ENCODE data around the gene RANBP10. TPM values are rescaled to one million over a fixed set of nuclear protein-coding genes. Genes with fewer than 3 reads are reported as not detected.

The RANBP10 gene
- total and polyA plus RNA-seq, 2 donors (not counting 3 experiments of a cell fraction or from before 2014, with no cell fraction given): 25.6 to 28.8 TPM

GRCh38 chr16:67773569-67774456 is 32.5 kb downstream of the RANBP10 start:
- FAIRE-seq (no peak), DNase-seq (ENCODE audit: low read depth, low spot score) (peak; percentile 82)
- ChIA-PET POLR2A (interaction anchor here (0.6 kb wide), 1 partner anchor 145 kb away, joined by 4 read pairs; no protein-coding TSS in a partner anchor), CTCF (interaction anchor here (0.9 to 1.7 kb wide), 4 partner anchors 16 to 100 kb away, joined by 3 to 6 read pairs (median 4); no protein-coding TSS in a partner anchor)
- H3K27ac ChIP-seq (ENCODE audit: insufficient read depth, low read depth, low read length): peak overlapping the region; percentile 72
- peak overlapping the region; percentile 5 for H3K4me2 ChIP-seq (ENCODE audit: insufficient read depth, low read length)
- peaks cover 2% of the 10 kb centered on the region for H3K79me2 ChIP-seq (ENCODE audit: control insufficient read depth, insufficient read depth, low read length)
- no peaks in the 10 kb centered on the region for H3K36me3 ChIP-seq (ENCODE audit: control insufficient read depth in 2 of 2, extremely low read depth in 1 of 2, insufficient read depth in 2 of 2, low read length in 2 of 2)
- H3K27me3 ChIP-seq (ENCODE audit: control insufficient read depth in 2 of 2, insufficient read depth in 2 of 2, low read length in 2 of 2): no peaks in the 10 kb centered on the region
- dilution Hi-C loops (cut with MboI; ENCODE audit: extremely low pct_ligation_motif_present, low sequenced_read_pairs): no loop called here
- peaks cover 50% of the 10 kb centered on the region for H3K4me1 ChIP-seq (ENCODE audit: control insufficient read depth, extremely low read depth, insufficient read depth, low read length)
- intact Hi-C loops (cut with micrococcal nuclease): loop anchor here (2.0 kb wide), 1 partner anchor 55 kb away; the partner anchor contains the start of gene GFOD2
- H3K9me3 ChIP-seq (replicated peaks; ENCODE audit: control insufficient read depth, insufficient read depth, low read length): no peaks in the 10 kb centered on the region
- BruUV-seq (replicated peaks): no TSS peak
- no peak overlapping the region for H3K4me3 ChIP-seq (replicated peaks in 1 of 3; ENCODE audit: insufficient read depth in 1 of 3, low read depth in 1 of 3, low read length in 3 of 3)
- H3K9ac ChIP-seq (replicated peaks; ENCODE audit: extremely low read depth, insufficient read depth, low read length): peak overlapping the region; percentile 8
- no peak overlapping the region for H2AFZ ChIP-seq (ENCODE audit: low read depth, low read length)
- no peaks in the 10 kb centered on the region for H3K9me1 ChIP-seq (replicated peaks; ENCODE audit: control insufficient read depth, extremely low read depth, insufficient read depth, low read length)
- no peaks in the 10 kb centered on the region for H4K20me1 ChIP-seq (replicated peaks; ENCODE audit: control insufficient read depth, extremely low read depth, insufficient read depth, low read length)
- no peak for TF ChIP-seq MYC (IDR thresholded peaks at IDR 0.05; ENCODE audit: low read depth, low read length)
- TF ChIP-seq MAX (IDR thresholded peaks at IDR 0.05; ENCODE audit: insufficient read depth, insufficient read length): no peak
- TF ChIP-seq GATA2 (IDR thresholded peaks at IDR 0.05; ENCODE audit: insufficient read depth, insufficient read length, low read depth, low read length): no peak
- no peak for TF ChIP-seq EZH2 (IDR thresholded peaks at IDR 0.05; ENCODE audit: borderline replicate concordance, low read depth, low read length, severe bottlenecking)
- no peak for TF ChIP-seq POLR2A (IDR thresholded peaks at IDR 0.05; ENCODE audit: low read depth, low read length)

DNA sequence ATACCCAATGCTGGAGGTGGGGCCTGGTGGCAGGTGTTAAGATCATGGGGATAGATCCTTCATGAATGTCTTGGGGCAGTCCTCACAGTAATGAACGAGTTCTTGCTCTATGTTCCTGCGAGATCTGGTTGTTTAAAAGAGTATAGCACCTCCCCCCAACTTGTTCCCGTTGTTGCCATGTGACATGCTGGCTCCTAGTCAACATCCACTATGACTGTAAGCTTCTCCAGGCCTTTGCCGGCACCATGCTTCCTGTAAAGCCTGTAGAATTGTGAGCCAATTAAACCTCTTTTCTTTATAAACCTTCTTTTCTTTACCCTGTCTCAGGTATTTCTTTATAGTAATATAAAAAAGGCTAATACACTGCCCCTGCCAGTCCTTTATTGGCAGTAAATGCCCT is 33.3 kb downstream of the RANBP10 start:
- Histone ChIP-seq H3K9me3 (replicated peaks; ENCODE audit: control insufficient read depth, insufficient read depth, low read length) (no peaks in the 10 kb centered on the region), H3K4me2 (ENCODE audit: insufficient read depth, low read length) (peak overlapping the region; percentile 5), H3K79me2 (ENCODE audit: control insufficient read depth, insufficient read depth, low read length) (peaks cover 2% of the 10 kb centered on the region), H3K27ac (ENCODE audit: insufficient read depth, low read depth, low read length) (peak overlapping the region; percentile 72), H3K4me3 (replicated peaks in 1 of 3; ENCODE audit: insufficient read depth in 1 of 3, low read depth in 1 of 3, low read length in 3 of 3) (no peak overlapping the region), H3K4me1 (ENCODE audit: control insufficient read depth, extremely low read depth, insufficient read depth, low read length) (peaks cover 53% of the 10 kb centered on the region), H3K9me1 (replicated peaks; ENCODE audit: control insufficient read depth, extremely low read depth, insufficient read depth, low read length) (no peaks in the 10 kb centered on the region), H2AFZ (ENCODE audit: low read depth, low read length) (no peak overlapping the region), H4K20me1 (replicated peaks; ENCODE audit: control insufficient read depth, extremely low read depth, insufficient read depth, low read length) (no peaks in the 10 kb centered on the region), H3K9ac (replicated peaks; ENCODE audit: extremely low read depth, insufficient read depth, low read length) (peak overlapping the region; percentile 8), H3K36me3 (ENCODE audit: control insufficient read depth in 2 of 2, extremely low read depth in 1 of 2, insufficient read depth in 2 of 2, low read length in 2 of 2) (no peaks in the 10 kb centered on the region), H3K27me3 (ENCODE audit: control insufficient read depth in 2 of 2, insufficient read depth in 2 of 2, low read length in 2 of 2) (no peaks in the 10 kb centered on the region)
- no TSS peak for BruUV-seq (replicated peaks)
- ChIA-PET CTCF (interaction anchor here (1.0 to 1.7 kb wide), 4 partner anchors 15 to 100 kb away, joined by 3 to 6 read pairs (median 4); no protein-coding TSS in a partner anchor), POLR2A (interaction anchor here (1.6 kb wide), 1 partner anchor 33 kb away, joined by 7 read pairs; the partner anchor contains the start of genes RANBP10 and TSNAXIP1)
- intact Hi-C loops (cut with micrococcal nuclease): loop anchor here (2.0 kb wide), 1 partner anchor 54 kb away; the partner anchor contains the start of gene GFOD2
- dilution Hi-C loops (cut with MboI; ENCODE audit: extremely low pct_ligation_motif_present, low sequenced_read_pairs): no loop called here
- no peak for TF ChIP-seq FOS (IDR thresholded peaks at IDR 0.05; ENCODE audit: borderline replicate concordance, insufficient read depth, low read length)
- TF ChIP-seq JUN (IDR thresholded peaks at IDR 0.05; ENCODE audit: borderline replicate concordance, insufficient read depth, insufficient read length, low read depth): no peak
- TF ChIP-seq POLR2AphosphoS5 (IDR thresholded peaks at IDR 0.05; ENCODE audit: insufficient read depth, low read depth, low read length): no peak
- TF ChIP-seq EZH2 (IDR thresholded peaks at IDR 0.05; ENCODE audit: borderline replicate concordance, low read depth, low read length, severe bottlenecking): no peak
- TF ChIP-seq GATA2 (IDR thresholded peaks at IDR 0.05; ENCODE audit: insufficient read depth, insufficient read length, low read depth, low read length): no peak
- no peak for TF ChIP-seq MAX (IDR thresholded peaks at IDR 0.05; ENCODE audit: insufficient read depth, insufficient read length)
- TF ChIP-seq, protein P1, sequence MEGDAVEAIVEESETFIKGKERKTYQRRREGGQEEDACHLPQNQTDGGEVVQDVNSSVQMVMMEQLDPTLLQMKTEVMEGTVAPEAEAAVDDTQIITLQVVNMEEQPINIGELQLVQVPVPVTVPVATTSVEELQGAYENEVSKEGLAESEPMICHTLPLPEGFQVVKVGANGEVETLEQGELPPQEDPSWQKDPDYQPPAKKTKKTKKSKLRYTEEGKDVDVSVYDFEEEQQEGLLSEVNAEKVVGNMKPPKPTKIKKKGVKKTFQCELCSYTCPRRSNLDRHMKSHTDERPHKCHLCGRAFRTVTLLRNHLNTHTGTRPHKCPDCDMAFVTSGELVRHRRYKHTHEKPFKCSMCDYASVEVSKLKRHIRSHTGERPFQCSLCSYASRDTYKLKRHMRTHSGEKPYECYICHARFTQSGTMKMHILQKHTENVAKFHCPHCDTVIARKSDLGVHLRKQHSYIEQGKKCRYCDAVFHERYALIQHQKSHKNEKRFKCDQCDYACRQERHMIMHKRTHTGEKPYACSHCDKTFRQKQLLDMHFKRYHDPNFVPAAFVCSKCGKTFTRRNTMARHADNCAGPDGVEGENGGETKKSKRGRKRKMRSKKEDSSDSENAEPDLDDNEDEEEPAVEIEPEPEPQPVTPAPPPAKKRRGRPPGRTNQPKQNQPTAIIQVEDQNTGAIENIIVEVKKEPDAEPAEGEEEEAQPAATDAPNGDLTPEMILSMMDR (IDR thresholded peaks at IDR 0.05; ENCODE audit: extremely low read depth in 1 of 2, insufficient read depth in 1 of 2, low read depth in 1 of 2, low read length in 2 of 2): no peak
- no peak for TF ChIP-seq MYC (IDR thresholded peaks at IDR 0.05; ENCODE audit: low read depth, low read length)
- no peak for TF ChIP-seq POLR2A (IDR thresholded peaks at IDR 0.05; ENCODE audit: low read depth, low read length)
- FAIRE-seq: peak; percentile 76
- peak; percentile 86 for DNase-seq (ENCODE audit: low read depth, low spot score)

Data from endothelial cell of umbilical vein (primary cell).